Endodermal cell (in vitro differentiated cells): Measurements from ENCODE around the gene POGZ. TPM values are rescaled to one million over a fixed set of nuclear protein-coding genes. Genes with fewer than 3 reads are reported as not detected.
"Not testable (repeated sequence)": the region's sequence is repeated elsewhere in the genome, so short reads cannot be mapped to it uniquely, and the experiment has no call there.

ENCODE experiments used
- DNase-seq: peaks from one replicate; pipeline ENCODE4 v3.0.0-alpha.2; 2017
- H3K27ac ChIP-seq: 2 replicates; pipeline ENCODE4 v1.5.1; 2013; ENCODE audit warnings: mild to moderate bottlenecking, low read depth, low read length, moderate library complexity
- H3K27me3 ChIP-seq: 2 replicates; pipeline ENCODE4 v1.6.1; 2013; ENCODE audit warnings: mild to moderate bottlenecking, low read length, moderate library complexity; ENCODE audit not compliant: insufficient read depth, control insufficient read depth, poor library complexity, severe bottlenecking
- H3K36me3 ChIP-seq: 2 replicates; pipeline ENCODE4 v1.7.0; 2013; ENCODE audit warnings: mild to moderate bottlenecking, low read length, moderate library complexity; ENCODE audit not compliant: control insufficient read depth, insufficient read depth
- H3K4me1 ChIP-seq: one replicate; pipeline ENCODE4 v1.7.0; 2013; ENCODE audit warnings: low read length; ENCODE audit not compliant: control insufficient read depth, insufficient read depth
- H3K4me3 ChIP-seq: 2 replicates; pipeline ENCODE4 v1.5.1; 2013; ENCODE audit warnings: mild to moderate bottlenecking, low read length, moderate library complexity
- H3K9ac ChIP-seq: 2 replicates; pipeline ENCODE4 v1.6.1; 2013; ENCODE audit warnings: mild to moderate bottlenecking, low read length, moderate library complexity; ENCODE audit not compliant: poor library complexity, severe bottlenecking; ENCODE audit errors: extremely low read depth
- H3K9me3 ChIP-seq: 2 replicates; pipeline ENCODE4 v1.6.1; 2013; ENCODE audit warnings: mild to moderate bottlenecking, low read length, moderate library complexity; ENCODE audit not compliant: control insufficient read depth
- H3K27ac Mint-ChIP-seq: 2 replicates; pipeline ENCODE4 v1.8.0; 2020; ENCODE audit warnings: mixed read lengths
- H3K27me3 Mint-ChIP-seq: 2 replicates; pipeline ENCODE4 v1.8.0; 2021; ENCODE audit warnings: mild to moderate bottlenecking, mixed read lengths; ENCODE audit not compliant: insufficient read depth
- H3K36me3 Mint-ChIP-seq: 2 replicates; pipeline ENCODE4 v1.8.0; 2020; ENCODE audit warnings: low read depth, mixed read lengths
- H3K4me1 Mint-ChIP-seq: 2 replicates; pipeline ENCODE4 v1.8.0; 2020; ENCODE audit warnings: mixed read lengths
- H3K4me3 Mint-ChIP-seq: 2 replicates; pipeline ENCODE4 v1.8.0; 2020; ENCODE audit warnings: mild to moderate bottlenecking, moderate library complexity, mixed read lengths
- H3K9me3 Mint-ChIP-seq: 2 replicates; pipeline ENCODE4 v1.8.0; 2020; ENCODE audit warnings: mild to moderate bottlenecking, mixed read lengths
- CTCF ChIP-seq: fragments of 200-600 bp; sonication (generic); conservative IDR thresholded peaks from 2 replicates; pipeline ENCODE4 v1.5.0; 2021; ENCODE audit warnings: antibody characterized with exemption, mild to moderate bottlenecking
- WGBS, 2 experiments: methylation state at CpG; one replicate each; pipeline versions ENCODE4 v1.1.5 to v1.1.7; 2013; ENCODE audit warnings: missing lambda C conversion rate in 2 of 2, mixed read lengths in 1 of 2; ENCODE audit not compliant: insufficient coverage in 1 of 2, insufficient read length in 1 of 2; 5-methylcytosine and 5-hydroxymethylcytosine counted together
- total RNA-seq, 2 donors: library from RNA; stranded (reverse); fragmentation: NEBNext Ultra II Directional in 1 of 2; extraction: Animal tissue kit (Norgen Biotek cat#: 25700) in 1 of 2; gene quantifications; 2 replicates in 1 of 2; 3 replicates in 1 of 2; pipeline ENCODE4 v1.2.1, GENCODE V29; 2021

Gene POGZ
- total RNA-seq, 2 donors from 2014 or later, result 138 to 165 TPM

GRCh38 chr1:151391079-151391563, 68.2 kb downstream of the POGZ start:
- no peak for TF ChIP-seq CTCF
- no peak overlapping the region for H3K27ac Mint-ChIP-seq
- no peaks in the 10 kb centered on the region for H3K27me3 Mint-ChIP-seq

GRCh38 chr1:151390221-151391078, 68.8 kb downstream of the POGZ start:
- H3K4me3 ChIP-seq, H3K4me1 ChIP-seq, DNase-seq, H3K27ac Mint-ChIP-seq, H3K4me3 Mint-ChIP-seq, H3K36me3 ChIP-seq, H3K9ac ChIP-seq, H3K27me3 Mint-ChIP-seq, H3K4me1 Mint-ChIP-seq, H3K36me3 Mint-ChIP-seq, H3K27ac ChIP-seq, H3K9me3 ChIP-seq, H3K27me3 ChIP-seq: not testable (repeated sequence)
- 90 to 97% methylated on average over 8 to 22 of the region's 22 CpGs for WGBS, 2 experiments
- H3K9me3 Mint-ChIP-seq, result peaks cover 10% of the 10 kb centered on the region

More at GRCh38 chr1:151391079-151391563, 68.2 kb downstream of the POGZ start:
- Mint-ChIP-seq H3K36me3 (no peaks in the 10 kb centered on the region), H3K9me3 (peaks cover 10% of the 10 kb centered on the region), H3K4me3 (no peak overlapping the region), H3K4me1 (no peaks in the 10 kb centered on the region)
- DNase-seq, result no peak
- H3K9me3 ChIP-seq, result no peaks in the 10 kb centered on the region
- H3K4me3 ChIP-seq, result no peak overlapping the region
- no peak overlapping the region for H3K27ac ChIP-seq
- 79 to 100% methylated on average over 1 to 2 of the region's 3 CpGs for WGBS, 2 experiments
- no peaks in the 10 kb centered on the region for H3K36me3 ChIP-seq
- H3K4me1 ChIP-seq, result no peaks in the 10 kb centered on the region
- H3K27me3 ChIP-seq, result no peaks in the 10 kb centered on the region
- H3K9ac ChIP-seq, result no peak overlapping the region

GRCh38 chr1:151386002-151386401, 73.3 kb downstream of the POGZ start:
- Mint-ChIP-seq H3K27me3 (no peaks in the 10 kb centered on the region), H3K9me3 (peaks cover 3% of the 10 kb centered on the region), H3K4me1 (no peaks in the 10 kb centered on the region), H3K36me3 (no peaks in the 10 kb centered on the region), H3K27ac (no peak overlapping the region), H3K4me3 (no peak overlapping the region)
- no peaks in the 10 kb centered on the region for H3K36me3 ChIP-seq
- H3K4me3 ChIP-seq, result no peak overlapping the region
- no peak overlapping the region for H3K9ac ChIP-seq
- no peaks in the 10 kb centered on the region for H3K4me1 ChIP-seq
- no peak for TF ChIP-seq CTCF
- no peaks in the 10 kb centered on the region for H3K9me3 ChIP-seq
- WGBS, 2 experiments, result 80 to 89% methylated on average over 1 to 2 of the region's 2 CpGs
- DNase-seq, result no peak
- H3K27me3 ChIP-seq, result no peaks in the 10 kb centered on the region
- no peak overlapping the region for H3K27ac ChIP-seq
